ENCODE results near the gene ELOA. TPM values are rescaled to one million over a fixed set of nuclear protein-coding genes. Genes with fewer than 3 reads are reported as not detected.

ELOA gene
- total RNA-seq, 1 donor from 2014 or later = 66.2 TPM

DNA sequence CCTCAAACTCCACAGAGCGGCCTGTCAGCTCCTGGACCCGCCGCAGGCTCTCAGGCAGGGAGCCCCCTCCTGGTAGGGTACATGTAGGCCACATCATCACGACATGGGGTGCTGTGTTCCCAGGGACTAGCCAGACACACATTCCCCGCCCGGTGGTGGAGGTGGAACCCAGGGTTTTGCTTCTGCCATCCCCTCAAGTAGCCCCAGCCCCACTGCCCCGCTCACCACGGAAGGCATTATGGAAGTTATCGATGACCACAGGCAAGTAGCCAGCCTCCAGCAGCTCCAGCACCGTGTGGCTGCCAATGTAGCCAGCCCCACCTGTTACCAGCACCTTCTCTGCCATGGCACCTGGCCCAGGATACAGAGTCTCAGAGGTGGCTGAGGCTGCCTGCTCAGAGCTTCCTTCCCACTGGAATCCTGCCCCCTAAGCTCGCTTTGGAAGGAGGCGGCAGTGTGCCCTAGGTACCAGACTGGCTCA is 55.4 kb downstream of the ELOA start:
- peak; percentile 7 for TF ChIP-seq CTCF (IDR thresholded peaks at IDR 0.05)
- Histone ChIP-seq H3K9me3 (no peaks in the 10 kb centered on the region), H3K27me3 (no peaks in the 10 kb centered on the region), H3K4me1 (peaks cover 24% of the 10 kb centered on the region), H3K36me3 (peaks cover 38% of the 10 kb centered on the region), H3K4me3 (peak overlapping the region; percentile 86), H3K27ac (peak overlapping the region; percentile 98)
- DNase-seq (peak; percentile 68), ATAC-seq (no peak)
- intact Hi-C loops (cut with DNase I) = no loop called here

GRCh38 chr1:23799255-23799569 is 55.9 kb downstream of the ELOA start:
- DNase-seq (no peak), ATAC-seq (no peak)
- H3K4me1 ChIP-seq = peaks cover 23% of the 10 kb centered on the region
- peak overlapping the region; percentile 98 for H3K27ac ChIP-seq
- intact Hi-C loops (cut with DNase I) = no loop called here
- no peaks in the 10 kb centered on the region for H3K9me3 ChIP-seq
- TF ChIP-seq CTCF (IDR thresholded peaks at IDR 0.05) = no peak
- H3K36me3 ChIP-seq = peaks cover 38% of the 10 kb centered on the region
- H3K27me3 ChIP-seq = no peaks in the 10 kb centered on the region
- H3K4me3 ChIP-seq = peak overlapping the region; percentile 86

- H3K4me3 ChIP-seq = peak overlapping the region; percentile 86
- H3K27me3 ChIP-seq = no peaks in the 10 kb centered on the region
- no peaks in the 10 kb centered on the region for H3K9me3 ChIP-seq
- no peak for TF ChIP-seq CTCF (IDR thresholded peaks at IDR 0.05)
- H3K27ac ChIP-seq = peak overlapping the region; percentile 98
- intact Hi-C loops (cut with DNase I) = no loop called here
- H3K36me3 ChIP-seq = peaks cover 32% of the 10 kb centered on the region
- H3K4me1 ChIP-seq = peaks cover 23% of the 10 kb centered on the region
- ATAC-seq (peak; percentile 78), DNase-seq (peak; percentile 94)
These were observed 56.5 kb downstream of the ELOA start for GRCh38 chr1:23799570-23800399.

GRCh38 chr1:23800400-23801337 is 57.4 kb downstream of the ELOA start, which contains the start of gene GALE:
TSS of gene GALE (minus strand) at chr1:23800754. CDS start at chr1:23799007, 1,747 bp downstream.
- no peak for TF ChIP-seq CTCF (IDR thresholded peaks at IDR 0.05)
- DNase-seq (peak; percentile 99), ATAC-seq (peak; percentile 93)
- Histone ChIP-seq H3K27ac (peak within 1 kb of the TSS; percentile 98), H3K9me3 (no peaks in the 10 kb centered on the region), H3K4me3 (peak within 1 kb of the TSS; percentile 86), H3K36me3 (peaks cover 28% of the 10 kb centered on the region), H3K4me1 (peaks cover 23% of the 10 kb centered on the region), H3K27me3 (no peaks in the 10 kb centered on the region)
- intact Hi-C loops (cut with DNase I) = no loop called here

DNA sequence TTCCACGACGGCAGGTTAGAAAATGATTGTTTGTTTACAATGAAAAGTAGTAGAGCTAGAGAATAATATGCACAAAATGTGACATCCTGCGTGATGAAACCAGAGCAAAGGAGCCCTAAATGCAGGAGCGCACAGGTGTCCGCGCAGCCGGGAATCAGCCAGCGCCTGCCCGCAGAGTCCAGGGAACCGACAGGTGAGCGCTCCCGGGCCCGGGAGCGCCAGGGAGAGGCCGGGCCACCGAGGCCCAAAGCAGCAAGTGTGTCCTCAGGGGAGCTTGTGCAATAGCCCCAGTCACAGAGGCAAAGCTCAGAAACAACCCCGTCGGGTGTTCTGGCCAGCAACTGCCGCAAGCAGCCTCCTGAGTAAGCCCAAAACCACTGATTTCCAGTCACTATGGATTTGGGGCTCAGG is 58.1 kb downstream of the ELOA start:
- peak; percentile 3 for ATAC-seq
- intact Hi-C loops (cut with DNase I) = no loop called here
- Histone ChIP-seq H3K36me3 (peaks cover 25% of the 10 kb centered on the region), H3K27me3 (no peaks in the 10 kb centered on the region), H3K4me1 (peaks cover 23% of the 10 kb centered on the region), H3K9me3 (no peaks in the 10 kb centered on the region), H3K4me3 (peak overlapping the region; percentile 86), H3K27ac (peak overlapping the region; percentile 98)
- TF ChIP-seq CTCF (IDR thresholded peaks at IDR 0.05) = no peak
- DNase-seq = peak; percentile 83

Measured in upper lobe of right lung (tissue), 1 donor.